Measurements from ENCODE around the gene MORC2. TPM values are rescaled to one million over a fixed set of nuclear protein-coding genes. Genes with fewer than 3 reads are reported as not detected.

The MORC2 gene
- total and polyA plus RNA-seq, 9 of the 15 experiments (the other 6 are each of a cell fraction or from before 2014, with no cell fraction given): 3.3 to 34.7 (median 16.7) TPM

- no peak for TF ChIP-seq ZNF277 (CRISPR knock-in tag; IDR thresholded peaks at IDR 0.05; ENCODE audit: borderline replicate concordance)
- no peak for TF ChIP-seq UBTF (IDR thresholded peaks at IDR 0.05; ENCODE audit: borderline replicate concordance in 1 of 2, low read depth in 2 of 2, low read length in 2 of 2)
- TF ChIP-seq KLF13 (tag; IDR thresholded peaks at IDR 0.05; ENCODE audit: borderline replicate concordance, low read depth): no peak
These were observed 92.3 kb downstream of the MORC2 start (continued) for GRCh38 chr22:30876221-30876751.

- CTCF ChIA-PET (ENCODE audit: low intra/inter-chr PET ratio): no interaction called here
- H3K9me3 ChIP-seq (replicated peaks; ENCODE audit: control insufficient read depth, insufficient read depth, low read depth, low read length): no peaks in the 10 kb centered on the region
These were observed 92.9 kb downstream of the MORC2 start for GRCh38 chr22:30875481-30876215.

More at GRCh38 chr22:30875481-30876215, 92.9 kb downstream of the MORC2 start:
- POLR2A ChIA-PET: interaction anchor here (0.7 kb wide), 1 partner anchor 44 kb away, joined by 3 read pairs; no protein-coding TSS in a partner anchor
- Histone ChIP-seq H3K9me1 (ENCODE audit: control insufficient read depth, insufficient read depth, low read length) (no peaks in the 10 kb centered on the region), H3K9ac (ENCODE audit: insufficient read depth in 1 of 2, low read depth in 2 of 2, low read length in 2 of 2) (no peak overlapping the region), H3K27ac (ENCODE audit: extremely low read depth, low read depth, low read length) (no peak overlapping the region), H3K4me2 (ENCODE audit: insufficient read depth, low read length) (no peak overlapping the region), H3K4me3 (no peak overlapping the region), H3K4me1 (replicated peaks in 1 of 2; ENCODE audit: control insufficient read depth in 2 of 2, insufficient read depth in 2 of 2, low read length in 2 of 2) (peaks cover 20 to 65% of the 10 kb centered on the region in 2 experiments; a peak in 4 of 5 replicates), H4K20me1 (replicated peaks; ENCODE audit: control insufficient read depth, insufficient read depth, low read length) (no peaks in the 10 kb centered on the region), H3K79me2 (ENCODE audit: control insufficient read depth, insufficient read depth, low read length) (no peaks in the 10 kb centered on the region), H3K36me3 (ENCODE audit: control insufficient read depth, insufficient read depth, low read length) (no peaks in the 10 kb centered on the region), H2AFZ (ENCODE audit: low read depth, low read length) (no peak overlapping the region), H3K27me3 (ENCODE audit: control insufficient read depth in 2 of 2, insufficient read depth in 2 of 2, low read length in 2 of 2) (no peaks in the 10 kb centered on the region)
- no peak for FAIRE-seq
- DNase-seq (ENCODE audit: extremely low read depth in 1 of 4, low spot score in 3 of 4): no peak
- no peak for ATAC-seq
- no peak for TF ChIP-seq CC2D1A (IDR thresholded peaks at IDR 0.05)
- TF ChIP-seq ZFX (CRISPR knock-in tag; IDR thresholded peaks at IDR 0.05): no peak
- no peak for TF ChIP-seq SUPT5H (IDR thresholded peaks at IDR 0.05)
- no peak for TF ChIP-seq HEY1 (CRISPR knock-in tag; IDR thresholded peaks at IDR 0.05; ENCODE audit: borderline replicate concordance)
- TF ChIP-seq ID3 (CRISPR knock-in tag; IDR thresholded peaks at IDR 0.05): no peak
- no peak for TF ChIP-seq ID3 (tag; IDR thresholded peaks at IDR 0.05)
- TF ChIP-seq NR4A1 (CRISPR knock-in tag; IDR thresholded peaks at IDR 0.05): no peak
- no peak for TF ChIP-seq NR4A1 (tag; IDR thresholded peaks at IDR 0.05)
- TF ChIP-seq ARID2 (IDR thresholded peaks at IDR 0.05): no peak
- TF ChIP-seq TARDBP (IDR thresholded peaks at IDR 0.05): no peak
- TF ChIP-seq SP1 (CRISPR knock-in tag; IDR thresholded peaks at IDR 0.05): no peak
- intact Hi-C loops (cut with micrococcal nuclease): no loop called here
- no TSS peak for BruUV-seq (replicated peaks)
- in situ Hi-C loops (cut with MboI): no loop called here
- 74% methylated on average over 10 of the region's 17 CpGs for WGBS (ENCODE audit: insufficient coverage, low coverage, missing lambda C conversion rate)

Measured in K562 (cell line).